Nephron (organoid): ENCODE data around the gene KRTAP3-2.

Source experiments
- H3K27ac Mint-ChIP-seq, 3 experiments: 2 replicates each; pipeline ENCODE4 v1.8.0; 2020; ENCODE audit warnings: mixed read lengths in 3 of 3, mild to moderate bottlenecking in 2 of 3, moderate library complexity in 1 of 3
- H3K27me3 Mint-ChIP-seq: 2 replicates; pipeline ENCODE4 v1.8.0; 2021; ENCODE audit warnings: low read depth, mild to moderate bottlenecking, moderate library complexity, mixed read lengths
- H3K36me3 Mint-ChIP-seq: 2 replicates; pipeline ENCODE4 v1.8.0; 2020; ENCODE audit warnings: low read depth, mixed read lengths
- H3K4me1 Mint-ChIP-seq: 2 replicates; pipeline ENCODE4 v1.8.0; 2020; ENCODE audit warnings: mixed read lengths
- H3K4me3 Mint-ChIP-seq, 3 experiments: 2 replicates each; pipeline ENCODE4 v1.8.0; 2020; ENCODE audit warnings: mild to moderate bottlenecking in 3 of 3, mixed read lengths in 3 of 3, moderate library complexity in 2 of 3
- H3K9me3 Mint-ChIP-seq: 2 replicates; pipeline ENCODE4 v1.8.0; 2020; ENCODE audit warnings: mixed read lengths
- TF ChIP-seq, protein P1 (sequence below), 3 experiments: fragments of 200-600 bp; sonication (generic); IDR thresholded peaks; one replicate each; pipeline ENCODE4 v1.5.0; 2021; ENCODE audit warnings: antibody characterized with exemption in 3 of 3; ENCODE audit not compliant: unreplicated experiment in 3 of 3

The KRTAP3-2 gene

DNA sequence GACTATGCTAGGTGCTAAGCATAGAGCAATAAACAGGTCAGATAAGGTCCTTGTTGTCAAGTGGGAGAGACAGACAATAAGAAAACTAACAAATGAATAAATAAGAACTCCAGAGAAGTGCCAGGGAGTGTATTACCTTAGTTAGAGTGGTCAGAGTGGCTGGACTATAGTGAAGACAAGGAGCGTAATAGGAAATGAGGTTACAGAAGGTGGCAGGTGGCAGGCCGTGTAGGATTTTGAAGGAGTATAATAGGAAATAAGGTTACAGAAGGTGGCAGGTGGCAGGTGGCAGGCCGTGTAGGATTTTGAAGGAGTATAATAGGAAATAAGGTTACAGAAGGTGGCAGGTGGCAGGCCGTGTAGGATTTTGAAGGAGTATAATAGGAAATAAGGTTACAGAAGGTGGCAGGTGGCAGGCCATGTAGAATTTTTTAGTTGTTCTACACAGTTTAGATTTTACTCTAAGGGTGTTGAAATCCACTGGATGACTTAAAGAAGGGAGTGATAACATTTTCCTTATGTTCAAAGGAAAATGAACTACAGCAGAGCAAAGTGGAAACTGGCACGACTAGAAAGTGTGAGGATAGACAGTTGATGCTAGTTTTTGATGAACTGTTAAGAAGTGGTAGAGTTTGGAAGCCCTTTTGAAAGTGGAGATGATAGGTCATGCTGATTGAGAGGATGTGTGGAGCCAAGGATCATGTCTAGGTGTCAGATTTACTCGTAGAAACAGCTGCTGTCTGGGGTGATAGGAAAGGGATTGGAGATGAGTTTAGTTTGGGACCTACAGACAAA is 12.8 kb upstream of the KRTAP3-2 start:
- TF ChIP-seq, protein P1, sequence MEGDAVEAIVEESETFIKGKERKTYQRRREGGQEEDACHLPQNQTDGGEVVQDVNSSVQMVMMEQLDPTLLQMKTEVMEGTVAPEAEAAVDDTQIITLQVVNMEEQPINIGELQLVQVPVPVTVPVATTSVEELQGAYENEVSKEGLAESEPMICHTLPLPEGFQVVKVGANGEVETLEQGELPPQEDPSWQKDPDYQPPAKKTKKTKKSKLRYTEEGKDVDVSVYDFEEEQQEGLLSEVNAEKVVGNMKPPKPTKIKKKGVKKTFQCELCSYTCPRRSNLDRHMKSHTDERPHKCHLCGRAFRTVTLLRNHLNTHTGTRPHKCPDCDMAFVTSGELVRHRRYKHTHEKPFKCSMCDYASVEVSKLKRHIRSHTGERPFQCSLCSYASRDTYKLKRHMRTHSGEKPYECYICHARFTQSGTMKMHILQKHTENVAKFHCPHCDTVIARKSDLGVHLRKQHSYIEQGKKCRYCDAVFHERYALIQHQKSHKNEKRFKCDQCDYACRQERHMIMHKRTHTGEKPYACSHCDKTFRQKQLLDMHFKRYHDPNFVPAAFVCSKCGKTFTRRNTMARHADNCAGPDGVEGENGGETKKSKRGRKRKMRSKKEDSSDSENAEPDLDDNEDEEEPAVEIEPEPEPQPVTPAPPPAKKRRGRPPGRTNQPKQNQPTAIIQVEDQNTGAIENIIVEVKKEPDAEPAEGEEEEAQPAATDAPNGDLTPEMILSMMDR (IDR thresholded peaks at IDR 0.05; ENCODE audit: unreplicated experiment in 3 of 3): no peak
- no peaks in the 10 kb centered on the region for H3K36me3 Mint-ChIP-seq
- H3K27ac Mint-ChIP-seq: peak overlapping the region; percentile 0 to 39 (median 4)
- peaks cover 19% of the 10 kb centered on the region for H3K4me1 Mint-ChIP-seq
- H3K27me3 Mint-ChIP-seq: no peaks in the 10 kb centered on the region
- peaks cover 2% of the 10 kb centered on the region for H3K9me3 Mint-ChIP-seq
- no peak overlapping the region for H3K4me3 Mint-ChIP-seq

DNA sequence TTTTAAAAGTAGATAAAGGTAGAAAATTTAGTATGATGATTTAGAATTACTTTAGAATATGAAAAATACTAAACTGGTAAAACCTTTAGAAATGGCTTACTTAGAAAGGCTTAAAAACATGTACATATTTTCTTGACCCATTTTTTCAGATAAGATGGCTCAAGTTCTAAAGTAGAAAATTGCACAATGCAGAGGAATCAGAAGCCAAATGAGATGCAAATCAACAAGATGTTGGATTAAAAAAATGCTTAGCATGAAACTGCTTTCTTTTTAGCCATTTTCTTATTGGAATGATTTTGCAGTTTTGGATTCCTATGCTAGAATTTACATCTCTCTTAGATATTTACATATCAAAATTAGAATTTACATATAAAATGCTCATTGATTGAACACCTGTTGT is 10.7 kb upstream of the KRTAP3-2 start:
- TF ChIP-seq, protein P1 (IDR thresholded peaks at IDR 0.05; ENCODE audit: unreplicated experiment in 3 of 3): no peak
- no peaks in the 10 kb centered on the region for H3K27me3 Mint-ChIP-seq
- no peak overlapping the region for H3K4me3 Mint-ChIP-seq
- H3K9me3 Mint-ChIP-seq: no peaks in the 10 kb centered on the region
- no peaks in the 10 kb centered on the region for H3K36me3 Mint-ChIP-seq
- no peak overlapping the region for H3K27ac Mint-ChIP-seq
- peaks cover 19% of the 10 kb centered on the region for H3K4me1 Mint-ChIP-seq

DNA sequence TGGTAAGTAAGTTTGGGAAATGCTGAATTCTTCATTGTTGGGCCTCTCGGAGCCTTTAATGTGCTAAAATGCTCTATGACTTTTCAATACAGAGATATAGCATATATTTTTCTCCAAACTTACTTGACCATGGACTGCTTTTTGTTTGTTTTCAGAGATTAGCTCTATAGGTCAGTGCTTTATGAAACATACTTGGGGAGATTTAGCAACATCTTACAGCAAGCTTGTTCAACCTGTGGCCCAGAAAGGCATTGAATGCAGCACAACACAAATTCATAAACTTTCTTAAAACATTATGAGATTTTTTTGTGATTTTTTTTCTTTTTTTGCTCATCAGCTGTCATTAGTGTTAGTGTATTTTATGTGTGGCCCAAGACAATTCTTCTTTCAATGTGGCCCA is 10.2 kb upstream of the KRTAP3-2 start:
- Mint-ChIP-seq H3K4me1 (peaks cover 19% of the 10 kb centered on the region), H3K27ac (no peak overlapping the region), H3K27me3 (no peaks in the 10 kb centered on the region), H3K9me3 (no peaks in the 10 kb centered on the region), H3K36me3 (no peaks in the 10 kb centered on the region), H3K4me3 (no peak overlapping the region)
- TF ChIP-seq, protein P1 (IDR thresholded peaks at IDR 0.05; ENCODE audit: unreplicated experiment in 3 of 3): no peak

DNA sequence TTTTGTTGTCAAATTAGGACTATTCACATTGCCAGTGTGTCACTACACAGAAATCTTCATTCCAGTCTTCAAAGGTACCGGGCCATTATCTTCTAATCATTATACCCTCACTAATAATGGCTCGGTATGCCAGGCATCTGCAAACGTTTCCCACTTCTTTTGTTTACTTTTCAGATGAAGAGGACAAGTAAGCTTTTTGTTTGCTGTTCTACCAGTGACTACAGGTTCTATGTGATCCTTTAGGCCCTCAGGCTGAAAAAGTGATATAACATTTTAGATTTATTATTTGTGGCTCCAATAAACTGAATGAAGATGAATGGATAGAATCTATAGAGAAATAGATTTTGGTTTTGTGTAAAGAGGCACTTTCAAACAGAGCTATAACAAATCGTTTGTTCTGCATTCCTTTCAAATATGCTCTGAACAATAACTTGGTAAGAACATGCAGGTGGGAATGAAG is 9.6 kb upstream of the KRTAP3-2 start:
- Mint-ChIP-seq H3K9me3 (no peaks in the 10 kb centered on the region), H3K27ac (no peak overlapping the region), H3K27me3 (peaks cover 4% of the 10 kb centered on the region), H3K4me1 (peaks cover 22% of the 10 kb centered on the region), H3K4me3 (no peak overlapping the region), H3K36me3 (no peaks in the 10 kb centered on the region)
- TF ChIP-seq, protein P1 (IDR thresholded peaks at IDR 0.05; ENCODE audit: unreplicated experiment in 3 of 3): no peak

DNA sequence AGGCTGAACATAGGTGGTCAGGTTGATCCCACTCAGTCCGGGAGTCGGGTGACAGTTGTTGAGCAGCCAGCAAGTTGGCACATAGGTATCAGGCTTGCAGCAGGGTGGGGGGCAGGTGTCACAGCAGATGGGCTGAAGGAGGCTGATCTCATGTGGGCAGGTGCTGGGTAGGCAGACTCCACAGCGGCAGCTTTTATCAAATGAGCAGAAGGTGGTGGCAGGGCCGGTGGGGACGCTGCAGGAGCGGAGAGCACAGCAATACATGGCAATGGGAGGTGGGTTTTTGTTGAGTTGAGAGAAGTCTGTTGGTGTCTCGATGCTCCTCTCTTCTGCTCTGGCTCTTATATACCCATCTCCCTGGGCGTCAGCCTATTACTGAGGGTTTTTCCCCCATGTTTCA is 9.1 kb upstream of the KRTAP3-2 start, which contains the start of gene KRTAP3-1:
Gene KRTAP3-1, minus strand, starts transcription at position 318 of the 400 bp plus-strand sequence. Its CDS starts 54 bp downstream, at position 264.
- no peaks in the 10 kb centered on the region for H3K9me3 Mint-ChIP-seq
- H3K4me1 Mint-ChIP-seq: peaks cover 27% of the 10 kb centered on the region
- H3K27ac Mint-ChIP-seq: no peak within 1 kb of the TSS
- TF ChIP-seq, protein P1 (IDR thresholded peaks at IDR 0.05; ENCODE audit: unreplicated experiment in 3 of 3): no peak
- no peaks in the 10 kb centered on the region for H3K36me3 Mint-ChIP-seq
- no peak within 1 kb of the TSS for H3K4me3 Mint-ChIP-seq
- peaks cover 5% of the 10 kb centered on the region for H3K27me3 Mint-ChIP-seq

GRCh38 chr17:41004397-41004796 is 4.7 kb upstream of the KRTAP3-2 start:
- no peak overlapping the region for H3K4me3 Mint-ChIP-seq
- TF ChIP-seq, protein P1 (IDR thresholded peaks at IDR 0.05; ENCODE audit: unreplicated experiment in 3 of 3): no peak
- no peak overlapping the region for H3K27ac Mint-ChIP-seq
- H3K4me1 Mint-ChIP-seq: peaks cover 11% of the 10 kb centered on the region
- H3K27me3 Mint-ChIP-seq: peaks cover 5% of the 10 kb centered on the region
- H3K36me3 Mint-ChIP-seq: no peaks in the 10 kb centered on the region
- H3K9me3 Mint-ChIP-seq: peaks cover 2% of the 10 kb centered on the region
